MM.1S (cell line): ENCODE data around the gene CERS3.

Experiments
- DNase-seq: peaks from one replicate; pipeline ENCODE4 v3.0.0-alpha.2; 2015
- H2AFZ ChIP-seq: fragments of 300-600 bp; sonication (generic); 2 replicates; pipeline ENCODE4 v1.6.0; 2016; ENCODE audit warnings: antibody characterized with exemption, low read length
- H3F3A ChIP-seq: fragments of 300-600 bp; sonication (generic); 2 replicates; pipeline ENCODE4 v1.6.1; 2016; ENCODE audit warnings: mild to moderate bottlenecking, antibody characterized with exemption, low read length, moderate library complexity, mixed read lengths; ENCODE audit not compliant: insufficient read depth
- H3K27ac ChIP-seq: fragments of 300-600 bp; sonication (generic); 2 replicates; pipeline ENCODE4 v1.5.1; 2016; ENCODE audit warnings: mild to moderate bottlenecking, low read length
- H3K27me3 ChIP-seq: fragments of 300-600 bp; sonication (generic); replicated peaks from 2 replicates; pipeline ENCODE4 v1.6.0; 2016; ENCODE audit warnings: low read length; ENCODE audit not compliant: insufficient read depth
- H3K36me3 ChIP-seq: fragments of 300-600 bp; sonication (generic); replicated peaks from 2 replicates; pipeline ENCODE4 v1.6.1; 2016; ENCODE audit warnings: mild to moderate bottlenecking, low read length, mixed read lengths; ENCODE audit not compliant: insufficient read depth
- H3K4me1 ChIP-seq: fragments of 300-600 bp; sonication (generic); 2 replicates; pipeline ENCODE4 v1.6.1; 2016; ENCODE audit warnings: low read length, mixed read lengths
- H3K4me2 ChIP-seq: fragments of 300-600 bp; sonication (generic); 2 replicates; pipeline ENCODE4 v1.6.0; 2016; ENCODE audit warnings: low read depth, low read length
- H3K4me3 ChIP-seq: fragments of 300-600 bp; sonication (generic); 2 replicates; pipeline ENCODE4 v1.5.1; 2016; ENCODE audit warnings: low read length, mixed read lengths
- H3K79me2 ChIP-seq: fragments of 300-600 bp; sonication (generic); 2 replicates; pipeline ENCODE4 v1.6.1; 2016; ENCODE audit warnings: mixed run types, low read length, mixed read lengths
- H3K9ac ChIP-seq: fragments of 300-600 bp; sonication (generic); 2 replicates; pipeline ENCODE4 v1.6.1; 2016; ENCODE audit warnings: low read length, mixed read lengths
- H3K9me2 ChIP-seq: fragments of 300-600 bp; sonication (generic); replicated peaks from 2 replicates; pipeline ENCODE4 v1.6.1; 2016; ENCODE audit warnings: mild to moderate bottlenecking, low read length, mixed read lengths; ENCODE audit not compliant: insufficient read depth
- H3K9me3 ChIP-seq: fragments of 300-600 bp; sonication (generic); replicated peaks from 2 replicates; pipeline ENCODE4 v1.6.1; 2016; ENCODE audit warnings: mild to moderate bottlenecking, low read length, mixed read lengths; ENCODE audit not compliant: insufficient read depth
- H4K20me1 ChIP-seq: fragments of 300-600 bp; sonication (generic); 2 replicates; pipeline ENCODE4 v1.6.1; 2016; ENCODE audit warnings: mild to moderate bottlenecking, low read length, moderate library complexity, mixed read lengths; ENCODE audit not compliant: insufficient read depth
- CTCF ChIP-seq: fragments of 300-600 bp; sonication (generic); IDR thresholded peaks from 2 replicates; pipeline ENCODE4 v1.5.1; 2016; ENCODE audit warnings: antibody characterized with exemption, low read length, mixed read lengths
- EZH2 ChIP-seq: fragments of 300-600 bp; sonication (generic); optimal IDR thresholded peaks from 2 replicates; pipeline ENCODE3; 2017; ENCODE audit warnings: low read depth, mild to moderate bottlenecking, antibody characterized with exemption, low read length, mixed read lengths
- EZH2phosphoT487 ChIP-seq: fragments of 300-600 bp; sonication (generic); IDR thresholded peaks from 2 replicates; pipeline ENCODE4 v1.6.1; 2018; ENCODE audit warnings: antibody characterized with exemption, low read length

CERS3 gene

GRCh38 chr15:100385300-100386050 lies 143.3 kb downstream of the CERS3 start:
- no peak overlapping the region for H3K4me3 ChIP-seq

GRCh38 chr15:100384108-100384410 lies 144.7 kb downstream of the CERS3 start:
- no peak for DNase-seq
- Histone ChIP-seq H3K9ac (no peak overlapping the region), H3K27ac (no peak overlapping the region), H3K4me2 (no peak overlapping the region), H3K4me1 (no peaks in the 10 kb centered on the region), H3K79me2 (no peaks in the 10 kb centered on the region), H3K9me3 (no peaks in the 10 kb centered on the region), H3K36me3 (no peaks in the 10 kb centered on the region), H3F3A (no peaks in the 10 kb centered on the region), H2AFZ (no peak overlapping the region), H4K20me1 (no peaks in the 10 kb centered on the region), H3K4me3 (no peak overlapping the region), H3K27me3 (no peaks in the 10 kb centered on the region), H3K9me2 (no peaks in the 10 kb centered on the region)
- TF ChIP-seq CTCF = no peak
- TF ChIP-seq EZH2 = no peak
- TF ChIP-seq EZH2phosphoT487 = no peak

More at GRCh38 chr15:100385300-100386050, 143.3 kb downstream of the CERS3 start:
- H3K36me3 ChIP-seq = no peaks in the 10 kb centered on the region
- no peaks in the 10 kb centered on the region for H3K4me1 ChIP-seq
- H3K27me3 ChIP-seq = no peaks in the 10 kb centered on the region
- no peaks in the 10 kb centered on the region for H3K9me2 ChIP-seq
- H3K27ac ChIP-seq = no peak overlapping the region
- no peaks in the 10 kb centered on the region for H3F3A ChIP-seq
- no peaks in the 10 kb centered on the region for H4K20me1 ChIP-seq
- H2AFZ ChIP-seq = no peak overlapping the region
- TF ChIP-seq CTCF = no peak
- no peak for TF ChIP-seq EZH2phosphoT487
- TF ChIP-seq EZH2 = no peak
- H3K4me2 ChIP-seq = no peak overlapping the region
- DNase-seq = no peak
- no peaks in the 10 kb centered on the region for H3K9me3 ChIP-seq
- no peak overlapping the region for H3K9ac ChIP-seq
- H3K79me2 ChIP-seq = no peaks in the 10 kb centered on the region

GRCh38 chr15:100383302-100384107 lies 145.2 kb downstream of the CERS3 start:
- DNase-seq = peak; percentile 23
- Histone ChIP-seq H4K20me1 (no peaks in the 10 kb centered on the region), H3K27ac (no peak overlapping the region), H3K9ac (no peak overlapping the region), H3K9me3 (no peaks in the 10 kb centered on the region), H3K4me2 (no peak overlapping the region), H3K36me3 (no peaks in the 10 kb centered on the region), H3K9me2 (no peaks in the 10 kb centered on the region), H3F3A (no peaks in the 10 kb centered on the region), H3K79me2 (no peaks in the 10 kb centered on the region), H3K4me1 (no peaks in the 10 kb centered on the region), H3K27me3 (no peaks in the 10 kb centered on the region), H3K4me3 (no peak overlapping the region), H2AFZ (no peak overlapping the region)
- TF ChIP-seq EZH2 (no peak), CTCF (peak; percentile 52)
